Embryonic facial prominence (tissue), 1 donor: ENCODE measurements around the gene CCR8.

ENCODE experiments used
- DNase-seq: peaks from one replicate; pipeline ENCODE4 v3.0.0-alpha.2; 2016; ENCODE audit errors: extremely low spot score

The CCR8 gene, protein sequence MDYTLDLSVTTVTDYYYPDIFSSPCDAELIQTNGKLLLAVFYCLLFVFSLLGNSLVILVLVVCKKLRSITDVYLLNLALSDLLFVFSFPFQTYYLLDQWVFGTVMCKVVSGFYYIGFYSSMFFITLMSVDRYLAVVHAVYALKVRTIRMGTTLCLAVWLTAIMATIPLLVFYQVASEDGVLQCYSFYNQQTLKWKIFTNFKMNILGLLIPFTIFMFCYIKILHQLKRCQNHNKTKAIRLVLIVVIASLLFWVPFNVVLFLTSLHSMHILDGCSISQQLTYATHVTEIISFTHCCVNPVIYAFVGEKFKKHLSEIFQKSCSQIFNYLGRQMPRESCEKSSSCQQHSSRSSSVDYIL

DNA sequence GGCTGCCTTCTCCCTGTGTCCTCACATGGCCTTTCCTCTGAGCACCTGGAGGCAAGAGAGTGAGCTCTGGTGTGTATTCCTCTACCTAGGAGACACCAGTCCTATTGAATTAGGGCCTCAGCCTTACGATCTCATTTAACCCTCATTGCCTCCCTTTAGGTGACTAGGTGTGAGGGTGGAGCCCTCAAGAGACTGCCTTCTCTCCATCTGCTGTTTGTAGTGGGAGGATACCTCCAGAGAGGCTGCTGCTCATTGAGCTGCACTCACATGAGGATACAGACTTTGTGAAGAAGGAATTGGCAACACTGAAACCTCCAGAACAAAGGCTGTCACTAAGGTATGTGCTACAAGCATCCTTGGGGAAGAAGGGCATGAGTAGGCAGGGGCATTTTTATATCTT lies at the start of gene CCR8:
CCR8 (plus strand) TSS at position 217 of the 400 bp plus-strand sequence. CDS start 2,623 bp downstream, outside the sequence.
- no peak for DNase-seq

DNA sequence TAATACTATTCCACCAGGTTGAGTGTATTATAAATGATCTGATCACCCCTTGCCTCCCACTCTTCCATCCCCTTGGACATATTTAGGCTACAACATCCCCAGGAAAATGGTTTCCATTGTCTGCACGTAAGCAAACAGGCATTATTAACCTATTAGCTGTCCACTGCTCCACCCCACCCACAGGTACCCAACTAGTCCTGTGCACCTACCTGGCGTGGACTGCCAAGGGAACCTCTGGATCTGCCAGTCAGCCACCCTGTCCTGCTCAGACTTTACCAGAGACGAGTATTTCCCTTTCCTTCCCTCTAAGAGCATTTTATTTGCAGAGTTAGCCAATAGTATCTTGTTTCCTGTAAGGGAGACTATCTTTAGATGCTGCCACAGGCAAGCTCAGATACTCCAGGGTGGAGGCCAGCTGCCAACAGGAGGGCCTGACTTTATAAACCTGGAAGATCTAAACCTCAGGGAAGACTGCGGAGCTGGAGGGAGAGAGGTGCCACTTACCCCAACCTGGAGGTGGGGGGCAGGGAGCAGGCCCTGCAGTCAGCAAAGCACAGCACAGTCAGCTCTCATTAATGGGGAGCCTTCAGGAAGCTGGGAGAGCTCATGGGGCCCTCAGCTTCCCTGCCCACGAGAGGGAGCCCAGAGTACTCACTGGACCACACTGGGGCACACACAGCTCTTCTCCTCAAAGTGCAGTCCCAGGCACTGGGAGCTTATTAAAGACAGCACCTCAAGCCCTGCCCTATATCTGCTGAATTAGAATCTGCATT lies 49.6 kb upstream of the CCR8 start, which contains the start of gene CX3CR1:
CX3CR1 (minus strand) TSS at position 292 of the 773 bp plus-strand sequence. CDS start 13,527 bp downstream, outside the sequence.
- DNase-seq, result no peak

DNA sequence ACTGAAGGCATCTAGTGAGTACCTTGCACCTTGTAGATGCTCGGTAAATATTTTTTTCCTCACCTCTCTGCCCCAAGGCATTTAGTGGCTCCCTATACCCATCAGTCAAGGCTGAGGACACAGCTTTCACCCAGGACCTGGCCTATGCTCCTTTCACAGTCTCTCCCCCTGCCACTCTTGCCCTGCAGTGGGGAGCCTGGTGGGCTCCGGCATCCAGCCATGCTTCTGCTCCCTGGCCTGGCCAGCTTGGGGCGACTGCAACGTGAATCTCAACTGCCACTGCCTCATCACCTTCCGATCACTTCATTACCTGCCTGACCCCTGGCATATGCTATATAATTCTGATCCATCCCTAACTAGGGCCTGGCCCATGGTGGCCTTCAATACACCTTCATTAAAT lies 48.9 kb upstream of the CCR8 start:
- no peak for DNase-seq

DNA sequence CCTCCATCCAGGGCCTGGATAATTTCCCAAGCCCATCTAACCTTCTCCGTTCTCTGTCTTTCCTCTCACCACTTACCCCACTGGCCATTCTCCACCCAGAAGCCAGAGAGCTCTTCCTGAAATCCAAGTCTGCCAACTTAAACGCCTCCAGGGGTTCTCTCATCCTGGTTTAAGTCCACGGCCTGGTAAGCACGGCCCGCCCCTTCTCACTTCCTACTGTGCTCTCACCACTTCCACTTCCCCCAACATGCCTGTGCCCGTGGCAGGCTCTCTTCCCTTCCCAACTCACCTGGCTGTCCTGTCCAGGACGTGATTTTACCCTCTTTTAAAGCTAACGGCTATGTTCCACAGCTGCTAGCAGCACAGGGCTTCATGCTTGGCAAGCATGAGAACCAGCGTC lies 48.0 kb upstream of the CCR8 start:
- DNase-seq, result no peak

DNA sequence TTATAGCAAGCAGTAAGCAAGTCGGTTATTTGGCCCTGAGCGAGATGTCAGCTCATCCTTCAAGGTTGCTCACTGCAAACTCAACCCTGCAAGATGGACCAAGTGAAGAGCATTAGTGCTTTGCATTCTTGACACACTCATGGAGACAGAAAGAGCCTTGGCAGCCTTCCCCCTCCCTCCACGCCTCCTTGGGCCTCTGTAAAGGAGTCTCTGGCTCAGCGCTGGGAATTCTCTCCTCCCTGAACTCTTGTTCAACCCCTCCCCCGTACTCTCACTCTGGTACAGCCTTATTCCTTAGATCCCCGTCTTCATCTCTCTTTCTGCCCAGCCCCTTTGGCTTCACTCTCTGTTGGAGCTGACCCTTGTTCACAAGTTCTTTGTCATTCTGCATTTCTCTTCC lies 47.5 kb upstream of the CCR8 start:
- no peak for DNase-seq

DNA sequence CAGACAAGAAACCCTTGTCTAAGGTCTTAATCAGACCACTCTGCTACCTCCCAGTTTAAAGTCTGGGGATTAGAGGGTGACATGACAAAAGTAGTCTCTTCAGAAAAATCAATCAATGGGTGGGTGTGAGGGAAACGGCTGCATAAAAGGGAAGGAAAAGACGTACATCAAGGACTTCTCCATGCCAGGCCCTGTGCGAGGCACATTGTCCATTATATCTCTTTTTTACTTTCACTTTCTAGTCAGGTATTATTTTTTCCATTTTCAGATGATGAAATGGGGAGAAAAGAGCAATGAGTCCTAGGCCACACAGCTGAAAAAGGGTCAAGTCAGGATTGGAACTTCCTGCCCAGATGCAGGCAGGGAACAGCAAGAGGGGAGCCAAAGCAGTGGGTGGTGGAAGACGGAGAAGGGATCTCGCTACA lies 45.0 kb upstream of the CCR8 start:
- no peak for DNase-seq

DNA sequence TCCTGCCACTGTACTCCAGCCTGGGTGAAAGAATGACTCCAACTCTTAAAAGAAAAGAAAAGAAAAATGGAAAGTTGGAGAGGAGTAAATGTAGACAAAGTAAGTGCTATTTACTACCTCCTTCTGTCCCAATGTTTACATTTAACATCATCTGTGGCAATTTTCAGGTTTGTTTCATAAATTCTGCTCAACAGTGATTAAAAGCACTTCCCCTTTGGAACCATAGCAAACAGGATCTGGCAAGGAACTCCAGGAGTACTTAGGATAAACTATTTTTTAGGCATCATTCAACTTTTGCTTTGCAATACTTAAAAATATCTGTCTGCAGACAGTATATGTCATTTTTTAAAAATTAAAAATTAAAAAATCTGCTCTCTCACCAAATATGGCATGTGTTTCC lies 44.2 kb upstream of the CCR8 start:
- no peak for DNase-seq

DNA sequence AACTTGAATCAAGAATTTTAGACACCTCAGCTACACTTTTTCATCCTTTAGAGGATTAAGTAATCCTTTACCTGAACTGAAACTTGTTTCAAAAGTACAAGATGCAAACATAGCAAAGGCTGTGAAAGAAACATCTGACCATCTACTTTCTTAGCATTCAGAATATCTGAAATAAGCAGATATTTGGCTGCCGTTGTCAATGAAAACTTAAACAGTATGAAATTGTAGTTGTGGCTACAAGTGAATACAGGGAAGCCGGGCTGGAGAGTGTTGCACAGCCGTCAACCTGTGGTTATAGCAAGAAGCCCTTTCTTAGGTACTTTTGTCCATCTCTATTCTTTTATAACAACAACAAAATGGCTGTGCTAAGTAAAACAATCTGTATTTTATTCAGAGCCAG lies 42.7 kb upstream of the CCR8 start:
- DNase-seq, result no peak

DNA sequence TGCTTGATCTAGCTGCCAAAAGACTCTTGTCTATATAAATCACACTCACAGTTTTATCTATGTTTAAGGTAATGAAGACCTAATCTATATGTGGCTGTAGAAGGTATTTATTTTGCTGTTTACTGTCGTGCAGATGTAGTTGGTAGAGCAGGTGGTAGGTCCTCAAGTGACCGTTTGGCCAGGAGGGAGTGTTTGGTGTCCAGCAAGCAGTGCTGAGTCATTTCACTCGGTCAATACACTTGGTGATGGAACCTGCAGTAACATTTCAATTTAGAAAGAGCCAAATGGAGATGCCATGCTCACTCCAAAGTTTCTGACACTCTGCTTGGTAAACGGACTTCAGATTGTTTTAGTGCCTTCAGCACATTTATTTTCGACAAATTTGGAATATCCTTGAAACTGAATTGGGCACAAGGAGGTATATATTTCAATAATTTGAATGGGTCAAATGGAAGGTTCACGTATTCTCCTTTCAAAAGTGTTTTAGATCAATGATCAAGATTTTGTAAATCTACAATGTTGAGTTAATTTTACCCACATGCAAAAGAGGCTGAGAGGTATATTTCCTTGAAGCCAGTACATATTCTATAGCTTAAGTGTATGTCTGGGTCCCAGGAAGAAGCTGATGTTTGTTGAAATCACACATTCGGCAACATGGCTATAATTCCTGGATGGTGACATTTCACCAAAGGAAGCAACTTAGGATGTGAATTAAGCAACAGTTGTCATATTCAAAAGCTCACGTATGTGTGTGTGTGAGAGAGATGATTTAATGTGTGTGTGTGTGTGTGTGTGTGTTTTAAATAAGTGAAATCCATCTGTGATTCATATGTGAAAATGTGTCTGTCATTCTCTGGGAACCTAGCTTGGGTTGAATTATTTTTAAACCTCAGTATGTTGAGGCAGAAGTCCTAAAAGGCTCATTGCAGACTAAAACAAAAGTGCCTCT lies 42.0 kb upstream of the CCR8 start:
- no peak for DNase-seq

DNA sequence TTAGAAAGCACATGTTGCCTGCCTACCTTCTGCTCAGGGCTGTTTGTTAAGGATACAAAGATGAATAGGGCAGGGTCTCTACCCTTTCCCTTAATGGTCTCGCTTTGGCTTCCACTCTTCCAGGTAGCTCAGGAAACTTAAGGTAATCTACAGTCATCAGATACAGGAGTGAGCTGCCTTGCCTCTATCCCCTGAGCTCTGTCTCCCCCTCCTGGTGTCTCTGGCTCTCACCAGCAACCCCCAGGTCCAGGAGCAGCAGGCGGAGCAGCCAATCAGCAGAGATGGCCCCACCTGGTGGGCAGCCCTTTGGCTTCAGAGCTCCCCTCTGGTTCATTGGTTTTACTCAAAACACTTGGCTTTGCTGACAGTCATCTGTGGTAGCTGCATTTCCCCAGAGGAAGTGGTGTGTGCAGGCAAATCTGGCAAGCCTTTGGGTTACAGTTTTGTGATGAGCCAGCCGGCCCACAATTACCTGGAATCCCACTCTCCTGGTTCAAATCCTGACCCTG lies 41.2 kb upstream of the CCR8 start:
- peak; percentile 49 for DNase-seq

DNA sequence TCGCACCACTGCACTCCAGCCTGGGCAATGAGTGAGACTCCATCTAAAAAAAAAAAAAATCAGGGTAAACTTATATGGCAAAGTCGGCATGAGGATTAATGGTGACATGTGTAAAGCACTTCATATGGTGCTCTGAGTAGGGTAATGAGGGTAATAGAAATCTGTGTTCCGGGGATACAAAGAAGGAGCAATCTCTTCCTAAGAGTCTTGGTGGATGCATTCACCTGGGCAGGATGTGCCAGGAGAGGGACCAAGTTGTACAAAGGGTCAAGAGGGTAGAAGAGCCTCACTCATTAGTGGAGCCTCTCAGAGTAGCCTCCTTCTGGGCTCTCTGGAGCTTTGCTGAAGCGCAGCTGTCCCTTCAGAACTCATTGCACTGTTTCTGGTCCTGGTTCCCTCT lies 40.4 kb upstream of the CCR8 start:
- DNase-seq, result no peak

DNA sequence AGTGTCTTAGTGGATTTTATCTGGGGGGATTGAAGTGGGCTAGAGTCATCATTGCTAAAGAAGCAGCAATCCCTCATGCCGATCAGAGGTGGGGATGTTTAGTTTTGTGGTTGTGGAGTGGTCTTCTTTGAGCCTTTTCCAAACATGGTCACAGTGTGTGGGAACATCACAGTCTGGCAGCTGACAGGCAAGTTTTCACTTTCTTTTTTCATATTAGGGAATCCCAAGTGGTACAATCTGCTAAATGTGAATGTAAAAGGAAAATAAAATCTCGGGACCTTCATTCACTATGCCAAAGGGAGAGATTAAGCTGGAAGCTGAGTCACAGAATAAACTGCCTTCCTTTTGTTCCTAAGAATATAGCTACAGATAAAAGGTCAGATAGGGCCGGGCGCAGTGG lies 39.3 kb upstream of the CCR8 start:
- DNase-seq, result no peak

DNA sequence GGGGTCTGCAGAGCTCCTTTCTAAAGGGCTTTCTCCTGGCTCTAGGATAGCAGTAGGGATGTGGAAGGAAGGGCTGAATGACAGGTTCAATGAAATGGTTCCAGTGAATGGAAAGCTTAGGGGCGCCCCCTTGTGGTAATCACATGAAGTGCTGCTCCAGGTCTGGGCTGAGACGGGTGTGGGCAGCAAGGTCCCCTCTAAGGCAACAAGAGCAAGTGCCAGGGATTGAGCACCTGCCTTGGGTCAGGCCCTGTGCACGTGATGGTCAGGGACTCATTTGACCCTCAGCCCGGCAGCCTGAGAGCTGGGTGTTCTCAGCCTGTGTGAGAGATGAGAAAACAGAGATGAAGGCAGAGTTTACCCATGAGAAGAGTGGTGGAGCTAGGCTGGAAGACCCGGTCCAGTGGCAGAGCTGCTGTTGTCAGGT lies 37.6 kb upstream of the CCR8 start:
- no peak for DNase-seq

DNA sequence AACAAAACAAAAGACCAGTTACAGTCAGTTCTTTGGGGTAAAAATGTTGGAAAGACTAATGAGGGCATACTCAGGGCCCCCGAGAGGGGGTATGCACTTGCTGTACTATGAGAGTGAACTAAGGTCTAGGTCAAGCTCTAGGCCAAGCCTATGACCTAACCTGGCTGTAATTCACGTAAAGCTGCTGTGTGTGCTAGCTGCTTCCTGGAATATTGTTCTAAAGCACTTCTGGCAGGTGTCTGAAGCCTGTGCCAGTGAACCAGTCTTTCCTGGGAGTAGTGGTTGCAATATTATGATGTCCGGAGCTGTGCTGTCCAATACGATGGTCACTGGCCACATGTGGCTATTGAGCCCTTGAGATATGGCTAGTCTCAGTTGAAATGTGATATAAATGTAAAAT lies 36.5 kb upstream of the CCR8 start:
- no peak for DNase-seq

DNA sequence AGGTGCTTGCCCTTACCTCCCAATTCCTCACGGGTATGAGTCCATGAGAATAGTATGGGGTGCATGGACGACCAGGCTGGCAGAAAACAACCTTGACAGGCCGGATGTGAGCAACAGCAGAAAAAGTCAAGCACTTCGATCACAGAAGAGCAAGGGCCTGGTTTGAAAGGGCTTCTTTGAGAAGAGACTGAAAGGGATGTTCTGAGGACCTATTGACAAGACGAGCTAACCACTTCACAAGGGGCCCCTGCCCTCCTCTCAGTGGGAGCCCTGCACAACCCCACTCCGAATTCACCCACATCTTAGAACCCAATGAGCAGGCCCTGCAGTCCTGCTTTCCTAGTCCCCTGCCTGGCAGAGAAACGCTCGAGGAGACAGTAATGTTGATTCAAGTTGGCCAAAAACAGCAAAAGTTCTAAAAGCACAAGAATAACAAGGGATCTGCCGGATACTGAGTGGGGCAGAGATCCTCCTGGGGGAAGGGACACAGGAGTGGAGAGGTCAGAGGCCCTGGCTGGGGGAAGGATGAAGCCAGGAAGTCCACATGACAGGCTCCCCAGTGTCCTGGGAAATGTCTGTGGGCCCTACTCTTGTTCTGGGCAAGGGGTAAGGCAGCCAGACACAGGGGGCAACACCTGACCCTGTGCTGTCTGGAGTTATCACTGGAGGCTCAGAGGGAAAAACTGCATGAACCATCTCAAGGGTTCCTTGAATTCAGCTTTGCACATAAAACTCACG lies 34.9 kb upstream of the CCR8 start:
- no peak for DNase-seq

DNA sequence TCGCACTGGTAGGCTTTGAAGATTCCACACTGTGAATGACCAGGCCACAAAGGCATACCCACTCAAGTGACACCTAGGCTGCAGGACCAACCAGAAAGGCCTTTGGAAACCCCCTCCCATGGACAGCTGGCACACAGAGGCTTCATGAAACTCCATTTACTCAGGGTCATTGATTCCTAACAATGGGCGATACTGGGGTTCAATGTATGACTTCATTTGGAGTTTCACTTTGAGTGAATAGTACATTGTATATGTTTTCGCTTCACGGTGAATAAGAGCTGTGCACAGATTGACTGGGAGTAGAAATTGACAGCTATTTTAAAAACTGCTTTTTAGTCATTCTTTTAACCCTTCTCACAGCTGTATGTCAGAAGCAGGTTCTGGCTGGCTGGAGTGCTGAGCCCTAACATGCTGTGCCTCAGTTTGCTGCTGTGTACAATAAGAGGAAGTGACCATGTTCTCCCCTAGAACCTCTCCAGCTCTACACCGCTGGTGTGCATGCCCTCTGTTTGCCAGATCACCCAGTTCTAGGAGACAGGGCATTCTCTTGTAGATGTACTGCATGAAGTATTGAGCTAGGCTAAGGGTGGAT lies 34.2 kb upstream of the CCR8 start:
- DNase-seq, result no peak

DNA sequence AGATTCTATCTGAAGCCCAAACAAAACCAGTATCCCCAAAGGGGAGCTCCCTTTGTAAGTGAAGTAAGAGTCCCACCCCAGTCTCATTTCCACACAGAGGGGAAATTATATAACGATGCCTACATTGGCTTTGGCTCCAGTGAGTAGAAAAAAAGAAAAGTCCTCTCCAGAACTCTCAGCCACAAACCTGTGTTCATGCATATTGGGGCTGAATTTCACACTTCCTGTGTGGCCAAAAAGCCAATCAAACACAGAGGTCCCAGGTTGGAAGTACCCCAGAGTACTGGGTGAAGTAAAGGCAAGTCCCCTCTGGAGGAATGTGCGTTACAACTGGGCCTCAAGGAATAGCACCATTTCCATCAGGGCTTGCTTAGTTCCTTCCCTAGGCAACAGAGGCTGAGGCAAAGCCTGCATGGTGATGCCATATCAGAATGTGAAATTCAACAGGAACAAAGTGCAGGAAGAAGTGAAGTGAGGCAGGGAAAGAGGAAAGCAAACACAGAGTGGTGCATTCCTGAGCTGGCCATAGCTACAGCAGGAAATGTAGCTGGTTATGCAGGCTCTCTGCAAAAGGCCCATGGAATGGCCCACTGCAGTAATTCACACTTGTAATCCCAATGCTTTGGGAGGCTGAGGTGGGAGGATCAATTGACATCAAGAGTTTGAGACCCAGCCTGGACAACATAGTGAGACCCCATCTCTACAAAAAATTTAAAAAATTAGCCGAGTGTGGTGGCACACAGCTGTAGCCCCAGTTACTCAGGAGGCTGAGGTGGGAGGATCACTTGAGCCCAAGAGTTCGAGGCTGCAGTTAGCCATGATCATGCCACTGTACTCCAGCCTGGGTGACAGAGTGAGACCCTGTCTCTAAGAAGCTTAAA lies 33.1 kb upstream of the CCR8 start:
- no peak for DNase-seq

DNA sequence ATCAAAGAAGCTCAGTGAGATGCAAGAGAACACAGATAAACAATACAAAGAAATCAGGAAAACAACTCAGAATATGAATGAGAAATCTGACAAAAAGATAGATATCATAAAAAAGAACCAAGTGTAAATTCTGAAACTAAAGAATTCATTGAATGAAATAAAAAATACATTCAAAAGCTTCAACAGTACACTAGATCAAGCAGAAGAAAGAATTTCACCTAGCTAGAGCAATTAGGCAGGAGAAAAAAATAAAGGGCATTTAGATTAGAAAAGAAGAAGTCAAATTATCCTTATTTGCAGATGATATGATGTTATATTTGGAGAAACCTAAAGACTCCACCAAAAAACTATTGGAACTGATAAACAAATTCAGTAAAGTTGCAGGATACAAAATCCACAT lies 30.2 kb upstream of the CCR8 start:
- no peak for DNase-seq

DNA sequence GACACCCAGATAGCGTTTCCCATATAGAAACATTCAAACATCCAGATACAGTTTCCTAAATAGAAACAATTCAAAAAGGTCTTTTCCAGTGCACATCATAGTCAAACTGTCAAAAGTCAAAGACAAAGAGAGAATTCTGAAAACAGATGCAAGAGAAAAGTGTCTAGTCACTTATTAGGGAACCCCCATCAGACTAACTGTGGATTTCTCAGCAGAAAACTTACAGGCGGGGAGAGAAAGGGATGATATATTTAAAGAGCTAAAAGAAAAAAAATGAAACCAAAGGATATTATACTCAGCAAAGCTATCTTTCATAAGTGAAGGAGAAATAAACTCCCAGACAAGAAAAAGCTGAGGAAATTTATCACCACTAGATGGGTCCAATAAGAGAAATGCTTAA lies 27.3 kb upstream of the CCR8 start:
- DNase-seq, result no peak

DNA sequence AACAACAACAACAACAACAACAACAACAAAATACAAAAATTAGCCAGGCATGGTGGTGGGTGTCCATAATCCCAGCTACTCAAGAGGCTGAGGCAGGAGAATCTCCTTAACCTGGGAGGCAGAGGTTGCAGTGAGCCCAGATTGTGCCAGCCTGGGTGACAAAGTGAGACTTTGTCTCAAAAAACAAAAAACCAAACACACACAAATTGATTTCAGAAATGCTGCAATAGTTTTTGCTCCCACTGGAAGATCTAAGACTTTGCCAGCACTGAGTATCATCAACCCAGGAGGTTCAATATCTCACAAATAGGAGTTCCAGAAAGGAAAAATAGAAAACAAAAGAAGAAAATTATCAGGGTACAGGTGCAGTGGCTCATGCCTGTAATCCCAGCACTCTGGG lies 16.2 kb upstream of the CCR8 start:
- DNase-seq, result no peak
